Smooth muscle cell (in vitro differentiated cells): Measurements from ENCODE around the gene TMEM116. TPM values are rescaled to one million over a fixed set of nuclear protein-coding genes. Genes with fewer than 3 reads are reported as not detected.

Experiments
- DNase-seq: peaks from one replicate; lab custom pipeline; 2025; ENCODE audit not compliant: unreplicated experiment; lab: John Stamatoyannopoulos, UW
- H2AFZ ChIP-seq: fragments of 200-600 bp; sonication (generic); 2 replicates; pipeline ENCODE4 v1.6.0; 2016; ENCODE audit warnings: antibody characterized with exemption, low read depth, mild to moderate bottlenecking
- H3F3A ChIP-seq: fragments of 200-600 bp; sonication (generic); 2 replicates; pipeline ENCODE4 v1.6.0; 2017; ENCODE audit warnings: antibody characterized with exemption, low read depth
- H3K27ac ChIP-seq: fragments of 200-600 bp; sonication (generic); 2 replicates; pipeline ENCODE4 v1.5.1; 2016; ENCODE audit warnings: low read depth, mild to moderate bottlenecking
- H3K27me3 ChIP-seq: fragments of 200-600 bp; sonication (generic); 2 replicates; pipeline ENCODE4 v1.6.1; 2016; ENCODE audit warnings: low read depth, mild to moderate bottlenecking
- H3K36me3 ChIP-seq: fragments of 200-600 bp; sonication (generic); 2 replicates; pipeline ENCODE4 v1.5.1; 2016; ENCODE audit warnings: low read depth
- H3K4me1 ChIP-seq: fragments of 200-600 bp; sonication (generic); 2 replicates; pipeline ENCODE4 v1.5.1; 2016; ENCODE audit warnings: low read depth
- H3K4me2 ChIP-seq: fragments of 200-600 bp; sonication (generic); 2 replicates; pipeline ENCODE4 v1.6.0; 2016; ENCODE audit warnings: mild to moderate bottlenecking
- H3K4me3 ChIP-seq: fragments of 200-600 bp; sonication (generic); 2 replicates; pipeline ENCODE4 v1.5.1; 2016; ENCODE audit warnings: mild to moderate bottlenecking
- H3K79me2 ChIP-seq: fragments of 200-600 bp; sonication (generic); 2 replicates; pipeline ENCODE4 v1.6.0; 2016; ENCODE audit warnings: low read depth, mild to moderate bottlenecking
- H3K9ac ChIP-seq: fragments of 200-600 bp; sonication (generic); 2 replicates; pipeline ENCODE4 v1.6.0; 2016; ENCODE audit warnings: low read depth
- H3K9me3 ChIP-seq: fragments of 200-600 bp; sonication (generic); replicated peaks from 2 replicates; pipeline ENCODE4 v1.5.1; 2016; ENCODE audit warnings: low read depth
- H4K20me1 ChIP-seq: fragments of 200-600 bp; sonication (generic); 2 replicates; pipeline ENCODE4 v1.6.0; 2016; ENCODE audit warnings: low read depth
- CTCF ChIP-seq: fragments of 200-600 bp; sonication (generic); IDR thresholded peaks from 2 replicates; pipeline ENCODE4 v1.5.1; 2017; ENCODE audit warnings: borderline replicate concordance, mild to moderate bottlenecking, antibody characterized with exemption; ENCODE audit not compliant: insufficient read depth, poor library complexity, severe bottlenecking
- WGBS: methylation state at CpG from one replicate; pipeline ENCODE4 v1.1.7; 2016; ENCODE audit warnings: low lambda C conversion rate; 5-methylcytosine and 5-hydroxymethylcytosine counted together
- polyA plus RNA-seq: library from polyadenylated mRNA; unstranded; fragments of >200 nt; fragmentation: Nextera tagmentation; extraction: Ambion mirVana; gene quantifications from 2 replicates; pipeline ENCODE4 v1.2.1, GENCODE V29; 2016
- total RNA-seq: library from RNA; depleted of rRNA; stranded (reverse); fragments of >200 nt; gene quantifications from 2 replicates; pipeline ENCODE4 v1.2.3, GENCODE V29; 2014

Gene TMEM116
- total and polyA plus RNA-seq, 2 experiments from 2014 or later: 5.7 to 9.7 TPM

GRCh38 chr12:112022241-112023016, 9.5 kb upstream of the TMEM116 start:
- peaks cover 32% of the 10 kb centered on the region for H3K79me2 ChIP-seq
- no peak overlapping the region for H3K4me2 ChIP-seq
- H3K27me3 ChIP-seq: no peaks in the 10 kb centered on the region
- peaks cover 2% of the 10 kb centered on the region for H3F3A ChIP-seq
- no peak for DNase-seq
- WGBS: 98% methylated on average over 11 of the region's 11 CpGs
- no peaks in the 10 kb centered on the region for H3K9me3 ChIP-seq
- H3K4me1 ChIP-seq: no peaks in the 10 kb centered on the region
- no peak overlapping the region for H3K27ac ChIP-seq
- no peak overlapping the region for H2AFZ ChIP-seq
- no peaks in the 10 kb centered on the region for H3K36me3 ChIP-seq
- peaks cover 34% of the 10 kb centered on the region for H4K20me1 ChIP-seq
- H3K9ac ChIP-seq: no peak overlapping the region
- no peak overlapping the region for H3K4me3 ChIP-seq
- TF ChIP-seq CTCF: no peak

GRCh38 chr12:112020947-112021457, 8.0 kb upstream of the TMEM116 start:
- no peak for DNase-seq
- H3F3A ChIP-seq: peaks cover 5% of the 10 kb centered on the region
- peaks cover 41% of the 10 kb centered on the region for H4K20me1 ChIP-seq
- H3K36me3 ChIP-seq: peaks cover 3% of the 10 kb centered on the region
- H3K27me3 ChIP-seq: no peaks in the 10 kb centered on the region
- H3K4me3 ChIP-seq: no peak overlapping the region
- no peak overlapping the region for H3K4me2 ChIP-seq
- H3K9me3 ChIP-seq: no peaks in the 10 kb centered on the region
- 98% methylated on average over 8 of the region's 8 CpGs for WGBS
- H3K27ac ChIP-seq: no peak overlapping the region
- peaks cover 46% of the 10 kb centered on the region for H3K79me2 ChIP-seq
- H3K4me1 ChIP-seq: no peaks in the 10 kb centered on the region
- H3K9ac ChIP-seq: no peak overlapping the region
- TF ChIP-seq CTCF: no peak
- no peak overlapping the region for H2AFZ ChIP-seq

- TF ChIP-seq CTCF: no peak
- Histone ChIP-seq H3K79me2 (peaks cover 65% of the 10 kb centered on the region), H3K9ac (no peak overlapping the region), H3K4me2 (no peak overlapping the region), H2AFZ (no peak overlapping the region), H3K4me1 (peaks cover 6% of the 10 kb centered on the region), H3K27me3 (no peaks in the 10 kb centered on the region), H4K20me1 (peaks cover 41% of the 10 kb centered on the region), H3K36me3 (peaks cover 6% of the 10 kb centered on the region), H3K4me3 (no peak overlapping the region), H3F3A (peaks cover 8% of the 10 kb centered on the region), H3K27ac (no peak overlapping the region), H3K9me3 (no peaks in the 10 kb centered on the region)
- no peak for DNase-seq
- 85% methylated on average over 2 of the region's 2 CpGs for WGBS
Observed at GRCh38 chr12:112018571-112019237, 5.7 kb upstream of the TMEM116 start.
